ENCODE results near the gene LRCH2. TPM values are rescaled to one million over a fixed set of nuclear protein-coding genes. Genes with fewer than 3 reads are reported as not detected.

The LRCH2 gene
- total and polyA plus RNA-seq, 2 of the 13 experiments (the other 11 are each of a cell fraction or from before 2014, with no cell fraction given) = not detected

DNA sequence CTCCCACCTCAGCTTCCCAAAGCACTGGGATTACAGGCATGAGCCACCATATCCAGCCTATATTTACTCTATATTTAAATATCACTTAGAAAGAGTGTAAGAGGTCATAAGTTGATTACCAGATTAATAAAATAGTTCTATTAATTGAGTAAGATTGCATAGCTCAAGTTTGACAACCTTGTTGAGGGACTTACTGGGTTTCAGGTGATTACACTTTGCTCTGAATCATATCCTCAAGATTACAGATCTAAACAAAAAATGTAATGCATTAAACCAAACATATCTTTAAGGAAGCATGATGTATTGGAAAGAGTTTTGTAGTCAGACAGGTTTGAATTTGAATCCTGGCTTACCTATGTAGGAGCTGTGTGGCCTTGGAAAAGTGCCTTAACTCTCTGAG is 168.6 kb downstream of the LRCH2 start:
- in situ Hi-C loops (cut with HindIII; ENCODE audit: extremely low pct_ligation_motif_present, low pct_unique_long_range_greater_than_20kb) = no loop called here
- ChIA-PET CTCF (ENCODE audit: low intra/inter-chr PET ratio, low total read pairs) (no interaction called here), POLR2A (no interaction called here)
- Histone ChIP-seq H3K9me3 (ENCODE audit: low read length) (no peaks in the 10 kb centered on the region), H3K4me1 (ENCODE audit: insufficient read depth, low read length) (no peaks in the 10 kb centered on the region), H3K79me2 (ENCODE audit: insufficient read depth, low read length) (no peaks in the 10 kb centered on the region), H4K20me1 (ENCODE audit: insufficient read depth, low read length) (no peaks in the 10 kb centered on the region), H3K36me3 (replicated peaks in 1 of 2; ENCODE audit: control insufficient read depth in 1 of 2, insufficient read depth in 2 of 2, low read length in 2 of 2) (no peaks in the 10 kb centered on the region), H3K4me3 (replicated peaks in 1 of 3; ENCODE audit: insufficient read depth in 1 of 3, low read depth in 2 of 3, low read length in 3 of 3) (no peak overlapping the region), H3K4me2 (ENCODE audit: low read depth, low read length) (no peak overlapping the region), H3K9ac (ENCODE audit: insufficient read depth, low read depth, low read length) (no peak overlapping the region), H2AFZ (ENCODE audit: low read length) (no peak overlapping the region), H3K27me3 (ENCODE audit: control insufficient read depth in 1 of 2, insufficient read depth in 2 of 2, low read length in 2 of 2) (no peaks in the 10 kb centered on the region), H3K27ac (ENCODE audit: extremely low read length, insufficient read depth, low read length) (no peak overlapping the region)
- intact Hi-C loops (cut with micrococcal nuclease; ENCODE audit: unreplicated experiment) = no loop called here
- TF ChIP-seq CHD2 (IDR thresholded peaks at IDR 0.05; ENCODE audit: low read depth, low read length) = no peak
- TF ChIP-seq ESRRA (CRISPR knock-in tag; IDR thresholded peaks at IDR 0.05; ENCODE audit: low read depth) = no peak
- no peak for TF ChIP-seq CENPX (CRISPR knock-in tag; IDR thresholded peaks at IDR 0.05)
- no peak for TF ChIP-seq TOPORS (CRISPR knock-in tag; IDR thresholded peaks at IDR 0.05)
- no peak for TF ChIP-seq ZNF530 (CRISPR knock-in tag; IDR thresholded peaks at IDR 0.05; ENCODE audit: low read depth)
- no peak for TF ChIP-seq PITX1 (CRISPR knock-in tag; IDR thresholded peaks at IDR 0.05)
- no peak for TF ChIP-seq SNRNP70 (IDR thresholded peaks at IDR 0.05; ENCODE audit: low read depth, low read length)
- TF ChIP-seq ZNF225 (CRISPR knock-in tag; IDR thresholded peaks at IDR 0.05) = no peak
- TF ChIP-seq CC2D1A (CRISPR knock-in tag; IDR thresholded peaks at IDR 0.05) = no peak
- TF ChIP-seq ZNF547 (CRISPR knock-in tag; IDR thresholded peaks at IDR 0.05) = no peak
- no peak for TF ChIP-seq SALL2 (CRISPR knock-in tag; IDR thresholded peaks at IDR 0.05)
- no peak for FAIRE-seq
- no TSS peak for BruUV-seq (replicated peaks)
- DNase-seq (ENCODE audit: low spot score) = no peak
- ATAC-seq = no peak

Small RNA genes lying within 50 kb of the gene (small RNA-seq; reads per million reads assigned to genes)
- gene RF00019 (ENCODE audit: insufficient read depth in 2 of 3, insufficient read length in 3 of 3, low read depth in 2 of 3, low replicate concordance in 1 of 3) (0 reads per million in 3 experiments), gene SNORA35B (ENCODE audit: insufficient read depth in 2 of 3, insufficient read length in 3 of 3, low read depth in 2 of 3, low replicate concordance in 1 of 3) (0 reads per million in 3 experiments)

Other genes with a start within 250 kb of the LRCH2 start
- not detected in 2 replicates for gene IL13RA2, start 216.5 kb downstream of the LRCH2 start, total RNA-seq (2016; rRNA removed; fragmentation: Illumina TruSeq; extraction: Trizol)
- gene IL13RA2, start 216.5 kb downstream of the LRCH2 start, polyA plus RNA-seq (2011; rRNA removed) = not detected in 2 replicates
- not detected in 2 replicates for gene RBMXL3, start 44.7 kb downstream of the LRCH2 start, total RNA-seq (2016; rRNA removed; fragmentation: Illumina TruSeq; extraction: Trizol)
- gene RBMXL3, start 44.7 kb downstream of the LRCH2 start, polyA plus RNA-seq (2011; rRNA removed) = not detected in 2 replicates
- not detected in 2 replicates for gene LUZP4, start 55.6 kb upstream of the LRCH2 start, total RNA-seq (2016; rRNA removed; fragmentation: Illumina TruSeq; extraction: Trizol)
- gene LUZP4, start 55.6 kb upstream of the LRCH2 start, polyA plus RNA-seq (2011; rRNA removed) = not detected in 2 replicates

Data from HepG2 (cell line).